ENCODE results near the gene FCN1.

Gene FCN1

DNA sequence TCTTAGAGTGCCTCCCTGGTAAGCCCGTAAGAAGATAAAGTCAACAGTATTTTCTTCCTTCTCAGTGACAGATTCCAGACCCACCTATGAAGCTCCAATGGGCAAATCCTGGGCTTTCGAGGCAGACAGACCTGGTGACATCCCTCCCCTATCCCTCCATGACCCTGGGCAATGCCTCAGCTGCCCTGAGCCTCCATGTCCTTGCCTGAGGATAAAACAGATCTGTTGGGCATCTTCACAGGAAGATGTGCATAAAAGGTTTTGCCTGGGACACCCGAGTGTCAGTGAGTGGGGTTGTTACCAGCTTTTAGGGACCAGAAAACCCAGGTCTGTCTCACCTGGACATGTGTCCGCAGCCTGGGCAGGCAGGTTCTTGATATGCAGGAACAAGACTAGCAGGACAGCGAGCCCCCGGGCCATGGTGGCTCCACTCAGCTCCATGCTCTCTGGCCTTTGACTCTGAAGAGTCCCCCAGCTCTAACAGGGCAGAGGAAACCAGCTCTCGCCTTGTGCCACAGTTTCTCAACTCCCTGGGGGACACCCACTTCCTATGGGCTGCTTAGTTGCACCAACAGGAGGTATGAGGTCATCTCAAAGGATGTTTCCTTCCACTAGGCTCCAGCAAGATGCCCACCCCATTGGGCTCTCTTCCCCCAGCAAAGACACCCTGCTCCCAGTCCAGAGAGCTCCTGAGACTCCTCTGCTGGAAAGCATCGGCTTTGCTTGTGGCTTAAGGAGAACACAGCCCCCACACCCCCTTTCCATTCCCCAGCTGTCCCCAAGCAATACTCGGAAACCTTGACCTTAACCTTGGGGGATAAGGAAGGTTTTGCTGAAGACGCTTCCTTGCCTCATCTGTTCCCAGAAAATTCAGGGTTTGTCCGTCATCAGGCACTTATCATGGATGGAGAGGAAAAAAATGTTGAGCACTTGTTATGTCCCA, at the start of gene FCN1:
Gene FCN1 (minus strand): TSS at position 482 of the 943 bp plus-strand sequence. CDS start 41 bp downstream, at position 441.
- peak within 1 kb of the TSS; percentile 67 for H3K4me3 ChIP-seq (ENCODE audit: low read depth, low read length)
- TF ChIP-seq MYC (IDR thresholded peaks at IDR 0.05; ENCODE audit: low read depth, low read length) (peak; percentile 81), POLR2A (IDR thresholded peaks at IDR 0.05; ENCODE audit: extremely low read depth, insufficient read length) (peak; percentile 70)
- TF ChIP-seq, protein P1, sequence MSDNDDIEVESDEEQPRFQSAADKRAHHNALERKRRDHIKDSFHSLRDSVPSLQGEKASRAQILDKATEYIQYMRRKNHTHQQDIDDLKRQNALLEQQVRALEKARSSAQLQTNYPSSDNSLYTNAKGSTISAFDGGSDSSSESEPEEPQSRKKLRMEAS (IDR thresholded peaks at IDR 0.05; ENCODE audit: low read depth, low read length), result peak; percentile 62; the same call in 1 of the 2 replicates
- TF ChIP-seq, protein P2, sequence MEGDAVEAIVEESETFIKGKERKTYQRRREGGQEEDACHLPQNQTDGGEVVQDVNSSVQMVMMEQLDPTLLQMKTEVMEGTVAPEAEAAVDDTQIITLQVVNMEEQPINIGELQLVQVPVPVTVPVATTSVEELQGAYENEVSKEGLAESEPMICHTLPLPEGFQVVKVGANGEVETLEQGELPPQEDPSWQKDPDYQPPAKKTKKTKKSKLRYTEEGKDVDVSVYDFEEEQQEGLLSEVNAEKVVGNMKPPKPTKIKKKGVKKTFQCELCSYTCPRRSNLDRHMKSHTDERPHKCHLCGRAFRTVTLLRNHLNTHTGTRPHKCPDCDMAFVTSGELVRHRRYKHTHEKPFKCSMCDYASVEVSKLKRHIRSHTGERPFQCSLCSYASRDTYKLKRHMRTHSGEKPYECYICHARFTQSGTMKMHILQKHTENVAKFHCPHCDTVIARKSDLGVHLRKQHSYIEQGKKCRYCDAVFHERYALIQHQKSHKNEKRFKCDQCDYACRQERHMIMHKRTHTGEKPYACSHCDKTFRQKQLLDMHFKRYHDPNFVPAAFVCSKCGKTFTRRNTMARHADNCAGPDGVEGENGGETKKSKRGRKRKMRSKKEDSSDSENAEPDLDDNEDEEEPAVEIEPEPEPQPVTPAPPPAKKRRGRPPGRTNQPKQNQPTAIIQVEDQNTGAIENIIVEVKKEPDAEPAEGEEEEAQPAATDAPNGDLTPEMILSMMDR (IDR thresholded peaks at IDR 0.05; ENCODE audit: low read depth, low read length), result no peak
- DNase-seq (ENCODE audit: low read depth), result peak; percentile 97

DNA sequence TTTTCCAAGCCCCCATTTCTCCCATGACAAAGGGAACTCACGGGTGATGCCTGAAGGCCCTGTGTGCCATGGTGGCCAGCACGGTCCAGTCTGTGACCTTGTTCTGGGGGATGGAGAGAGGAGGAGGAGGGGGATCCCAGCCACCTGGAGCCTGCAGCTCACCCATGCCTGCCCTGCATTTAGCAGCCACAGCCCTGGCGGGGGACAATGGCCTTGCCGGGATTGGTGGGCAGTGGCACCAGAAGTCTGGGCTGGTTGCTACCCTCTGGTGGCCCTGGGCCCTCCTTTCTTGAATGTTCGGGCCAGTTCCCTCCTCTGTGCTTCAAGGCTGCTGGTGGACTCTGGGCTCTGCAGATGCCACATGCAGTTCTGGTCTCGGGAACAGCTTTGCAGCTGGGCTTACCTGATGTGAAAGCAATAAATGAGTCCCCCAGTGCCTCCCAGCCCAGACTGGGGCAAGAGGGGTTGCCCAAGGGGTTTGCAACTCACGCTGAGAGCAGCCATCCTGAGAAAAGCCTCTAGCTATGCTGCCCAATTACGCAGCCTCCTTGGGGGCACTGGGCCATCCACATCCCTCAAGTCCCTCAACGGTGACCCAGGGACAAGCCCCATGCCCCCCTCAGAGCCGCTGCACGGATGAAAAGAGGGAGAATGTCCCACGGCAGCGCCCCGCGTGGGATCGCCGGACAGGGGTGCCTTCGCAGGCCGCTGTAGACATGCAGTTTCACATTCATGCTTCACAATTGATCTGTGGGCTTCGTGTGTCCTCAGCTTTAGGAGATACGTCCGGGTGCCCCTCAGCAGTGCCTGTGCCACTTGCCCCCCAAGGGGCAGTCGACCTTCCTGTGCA, 49.2 kb upstream of the FCN1 start:
- DNase-seq (ENCODE audit: low read depth), result no peak
- TF ChIP-seq, protein P2 (IDR thresholded peaks at IDR 0.05; ENCODE audit: low read depth, low read length), result no peak
- H3K4me3 ChIP-seq (ENCODE audit: low read depth, low read length), result no peak overlapping the region

DNA sequence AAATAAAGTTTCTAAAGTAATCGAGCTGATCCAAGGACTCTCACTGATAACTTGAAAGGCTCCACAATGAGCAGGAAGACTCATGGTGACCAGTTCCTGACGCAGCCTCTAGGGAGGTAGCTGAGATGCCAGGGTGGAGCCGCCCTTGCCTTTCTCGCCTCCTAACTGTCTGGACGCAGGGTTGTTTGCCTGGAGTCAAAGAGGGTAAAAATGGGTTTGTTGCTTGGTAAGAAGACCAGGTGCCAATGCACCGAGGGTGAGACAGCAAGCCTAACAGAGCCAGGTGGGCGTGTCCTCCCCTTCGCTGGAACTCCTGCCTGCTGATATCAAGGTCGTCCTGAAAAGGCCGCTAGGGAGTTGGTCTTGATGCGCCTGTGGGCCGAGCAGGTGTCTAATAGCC, 48.6 kb upstream of the FCN1 start:
- DNase-seq (ENCODE audit: low read depth), result no peak
- no peak overlapping the region for H3K4me3 ChIP-seq (ENCODE audit: low read depth, low read length)
- TF ChIP-seq, protein P1 (IDR thresholded peaks at IDR 0.05; ENCODE audit: low read depth, low read length), result no peak
- no peak for TF ChIP-seq POLR2A (IDR thresholded peaks at IDR 0.05; ENCODE audit: extremely low read depth, insufficient read length)
- TF ChIP-seq, protein P2 (IDR thresholded peaks at IDR 0.05; ENCODE audit: low read depth, low read length), result no peak
- no peak for TF ChIP-seq MYC (IDR thresholded peaks at IDR 0.05; ENCODE audit: low read depth, low read length)

DNA sequence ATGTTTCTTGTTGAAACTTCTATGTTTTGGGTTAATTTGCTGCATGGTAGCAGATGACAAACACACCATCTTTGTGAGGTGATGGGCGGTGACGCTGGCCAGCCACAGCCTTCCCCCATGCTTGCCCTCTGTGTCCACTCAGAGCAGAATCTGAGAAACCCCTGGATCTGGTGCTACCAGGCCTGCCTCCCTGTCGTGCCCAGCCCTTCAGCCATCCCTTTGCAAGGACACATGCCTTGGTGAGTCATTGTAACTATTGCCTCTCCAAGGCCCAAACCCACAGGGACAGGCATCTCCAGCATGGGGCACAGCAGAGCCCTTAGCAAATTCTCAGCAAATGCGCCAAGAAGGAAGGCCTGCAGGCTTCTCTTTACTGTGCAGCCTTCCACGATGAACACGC, 48.1 kb upstream of the FCN1 start:
- DNase-seq (ENCODE audit: low read depth), result no peak
- H3K4me3 ChIP-seq (ENCODE audit: low read depth, low read length), result no peak overlapping the region
- TF ChIP-seq, protein P2 (IDR thresholded peaks at IDR 0.05; ENCODE audit: low read depth, low read length), result no peak
- TF ChIP-seq MYC (IDR thresholded peaks at IDR 0.05; ENCODE audit: low read depth, low read length) (no peak), POLR2A (IDR thresholded peaks at IDR 0.05; ENCODE audit: extremely low read depth, insufficient read length) (no peak)
- TF ChIP-seq, protein P1 (IDR thresholded peaks at IDR 0.05; ENCODE audit: low read depth, low read length), result no peak

DNA sequence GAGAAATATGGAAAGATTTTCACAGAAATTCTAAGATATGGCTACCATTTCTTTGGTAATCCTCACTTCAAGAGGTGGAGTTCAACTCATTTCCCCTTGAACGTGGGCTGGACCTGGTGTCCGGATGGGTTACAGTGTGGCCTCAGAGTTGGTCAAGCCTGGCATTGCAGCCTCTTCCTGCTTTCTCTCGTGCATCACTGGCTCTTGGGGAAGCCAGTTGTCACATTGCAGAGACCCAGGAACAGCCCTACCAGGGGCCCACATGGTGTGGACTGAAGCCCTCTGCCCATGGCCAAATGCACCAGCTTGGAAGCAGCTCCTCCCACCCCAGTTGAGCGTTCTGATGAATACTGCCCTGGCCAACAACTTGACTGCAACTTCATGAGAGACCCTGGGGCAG, 47.7 kb upstream of the FCN1 start:
- TF ChIP-seq, protein P1 (IDR thresholded peaks at IDR 0.05; ENCODE audit: low read depth, low read length), result no peak
- no peak for TF ChIP-seq MYC (IDR thresholded peaks at IDR 0.05; ENCODE audit: low read depth, low read length)
- TF ChIP-seq, protein P2 (IDR thresholded peaks at IDR 0.05; ENCODE audit: low read depth, low read length), result no peak
- TF ChIP-seq POLR2A (IDR thresholded peaks at IDR 0.05; ENCODE audit: extremely low read depth, insufficient read length), result no peak
- no peak overlapping the region for H3K4me3 ChIP-seq (ENCODE audit: low read depth, low read length)
- DNase-seq (ENCODE audit: low read depth), result no peak

Data from NB4 (cell line).